C4-2B (cell line): Measurements from ENCODE around the gene AP2A2.

Experiments used
- CTCF ChIP-seq: fragments of 450-650 bp; conservative IDR thresholded peaks from 2 replicates; pipeline ENCODE4 v1.5.1; 2017; ENCODE audit warnings: mild to moderate bottlenecking
- ZFX ChIP-seq: fragments of 450-650 bp; IDR thresholded peaks from 2 replicates; pipeline ENCODE4 v1.6.1; 2017

- TF ChIP-seq CTCF: no peak
- no peak for TF ChIP-seq ZFX
Observed at GRCh38 chr11:1038921-1039320, 113.3 kb downstream of the AP2A2 start.
